Motor neuron (in vitro differentiated cells): ENCODE measurements around the gene IQSEC3. TPM values are rescaled to one million over a fixed set of nuclear protein-coding genes. Genes with fewer than 3 reads are reported as not detected.
A peak's percentile ranks its signal among the peaks of the same experiment; 100 is the strongest.
"Not testable (repeated sequence)": the region's sequence is repeated elsewhere in the genome, so short reads cannot be mapped to it uniquely, and the experiment has no call there.

ENCODE experiments used
- ATAC-seq, 8 experiments: fragments of 200-7000 bp; cut with Tn5 transposase; replicated peaks in 6 of 8; 2 replicates each; pipeline ENCODE4 v1.8.0; 2021; ENCODE audit warnings: mild to moderate bottlenecking in 8 of 8, moderate library complexity in 8 of 8
- H3K27ac ChIP-seq, 2 donors: fragments of 250-450 bp; sonication (Bioruptor Pico); 2 replicates each; pipeline ENCODE4 v1.9.0; 2021; ENCODE audit warnings: antibody characterized with exemption in 2 of 2, mild to moderate bottlenecking in 2 of 2, moderate library complexity in 1 of 2
- H3K4me1 ChIP-seq, 2 donors: fragments of 250-450 bp; sonication (Bioruptor Pico); replicated peaks in 1 of 2; 2 replicates each; pipeline ENCODE4 v1.6.1; 2021; ENCODE audit warnings: antibody characterized with exemption in 2 of 2, mild to moderate bottlenecking in 2 of 2, moderate library complexity in 1 of 2
- H3K4me3 ChIP-seq, 5 donors: fragments of 250-450 bp; sonication (Bioruptor Pico); 2 replicates each; pipeline ENCODE4 v1.9.0; 2021; ENCODE audit warnings: antibody characterized with exemption in 5 of 5, mild to moderate bottlenecking in 5 of 5, moderate library complexity in 4 of 5
- WGBS, 10 experiments: fragments of 450-650 bp; shearing (Covaris generic); methylation state at CpG; one replicate each; pipeline ENCODE4 v1.0.0; 2022; 5-methylcytosine and 5-hydroxymethylcytosine counted together
- in situ Hi-C, 9 experiments: fragments of 400-800 bp; cut with MboI; loops; one replicate each; pipeline ENCODE4 v1.15.0; 2021; ENCODE audit warnings: low sequenced_read_pairs in 9 of 9, low pct_unique_long_range_greater_than_20kb in 2 of 9; ENCODE audit not compliant: unreplicated experiment in 9 of 9
- total RNA-seq, 8 experiments: library from RNA; unstranded; fragments of 300-600 nt; gene quantifications; 2 replicates each; pipeline versions ENCODE4 v1.2.3 to v1.2.4, GENCODE V29; 2022

IQSEC3 gene
- total RNA-seq, 8 experiments from 2014 or later: 0.09 to 5.6 (median 1.8) TPM

- no peak overlapping the region for H3K4me3 ChIP-seq
- in situ Hi-C loops: no loop called here
- no peak for ATAC-seq
- H3K27ac ChIP-seq: no peak overlapping the region
- WGBS, 10 experiments: 17 to 88% (median 70%) methylated on average over 1 to 3 of the region's 5 CpGs; no CpG with 5 or more reads in 6 of the 10 experiments
- peaks cover 45 to 49% of the 10 kb centered on the region in 2 donors for H3K4me1 ChIP-seq
Observed at GRCh38 chr12:179885-180284, 113.3 kb downstream of the IQSEC3 start.

GRCh38 chr12:180445-180844, 113.9 kb downstream of the IQSEC3 start:
- peak in 5 of 8 experiments; percentile 1 to 32 (median 20) for ATAC-seq
- 52 to 85% (median 62%) methylated on average over 3 to 5 of the region's 8 CpGs; no CpG with 5 or more reads in 5 of the 10 experiments for whole genome bisulfite sequencing, 10 experiments
- Histone ChIP-seq H3K4me1 (peaks cover 40 to 44% of the 10 kb centered on the region in 2 donors), H3K27ac (peak overlapping the region in 1 of 2 donors; percentile 43), H3K4me3 (no peak overlapping the region)
- in situ Hi-C loops: no loop called here

GRCh38 chr12:181921-182320, 115.4 kb downstream of the IQSEC3 start:
- no peak overlapping the region for H3K4me3 ChIP-seq
- 20 to 88% (median 81%) methylated on average over 1 to 12 of the region's 17 CpGs; no CpG with 5 or more reads in 5 of the 10 experiments for WGBS, 10 experiments

GRCh38 chr12:182381-182892, 115.9 kb downstream of the IQSEC3 start:
- no peak overlapping the region for H3K27ac ChIP-seq
- ATAC-seq: peak in 5 of 8 experiments; percentile 18 to 53 (median 45)
- WGBS, 10 experiments: 6 to 80% (median 80%) methylated on average over 2 of the region's 10 CpGs; no CpG with 5 or more reads in 7 of the 10 experiments
- in situ Hi-C loops: no loop called here
- peaks cover 21 to 31% of the 10 kb centered on the region in 2 donors for H3K4me1 ChIP-seq
- H3K4me3 ChIP-seq: no peak overlapping the region

More at GRCh38 chr12:181921-182320, 115.4 kb downstream of the IQSEC3 start:
- ATAC-seq: no peak
- H3K27ac ChIP-seq: no peak overlapping the region
- peaks cover 25 to 31% of the 10 kb centered on the region in 2 donors for H3K4me1 ChIP-seq
- in situ Hi-C loops: no loop called here

- peaks cover 6 to 22% of the 10 kb centered on the region in 2 donors for H3K4me1 ChIP-seq
- no peak overlapping the region for H3K4me3 ChIP-seq
- ATAC-seq: no peak
- no peak overlapping the region for H3K27ac ChIP-seq
- in situ Hi-C loops: no loop called here
- 46 to 100% (median 77%) methylated on average over 1 to 4 of the region's 13 CpGs; no CpG with 5 or more reads in 3 of the 10 experiments for WGBS, 10 experiments
Observed at GRCh38 chr12:184811-185575, 118.4 kb downstream of the IQSEC3 start.

- no peak for ATAC-seq
- H3K4me1 ChIP-seq: peaks cover under 1 to 18% of the 10 kb centered on the region in 2 donors
- in situ Hi-C loops: no loop called here
- no peak overlapping the region for H3K27ac ChIP-seq
- H3K4me3 ChIP-seq: no peak overlapping the region
- 70 to 93% (median 84%) methylated on average over 2 to 6 of the region's 8 CpGs; no CpG with 5 or more reads in 6 of the 10 experiments for whole genome bisulfite sequencing, 10 experiments
Observed at GRCh38 chr12:185576-185955, 119.0 kb downstream of the IQSEC3 start.

GRCh38 chr12:186006-186625, 119.5 kb downstream of the IQSEC3 start:
- H3K4me3 ChIP-seq: no peak overlapping the region
- WGBS, 10 experiments: 76 to 100% (median 90%) methylated on average over 1 to 4 of the region's 11 CpGs; no CpG with 5 or more reads in 5 of the 10 experiments
- H3K27ac ChIP-seq: no peak overlapping the region
- no peak for ATAC-seq
- in situ Hi-C loops: no loop called here
- peaks cover 0 to 15% of the 10 kb centered on the region in 2 donors for H3K4me1 ChIP-seq

- WGBS, 10 experiments: 60% methylated on average over 3 of the region's 53 CpGs; no CpG with 5 or more reads in 9 of the 10 experiments
- H3K4me3 ChIP-seq: peak overlapping the region in 3 of 5 donors; percentile 24 to 30 (median 28)
- H3K27ac ChIP-seq, in situ Hi-C loops, H3K4me1 ChIP-seq: not testable (repeated sequence)
- ATAC-seq: peak in 2 of 8 experiments; percentile 19 to 27
Observed at GRCh38 chr12:187986-188909, 121.7 kb downstream of the IQSEC3 start.

GRCh38 chr12:188910-189621, 122.5 kb downstream of the IQSEC3 start:
- H3K4me1 ChIP-seq: peaks cover 12 to 13% of the 10 kb centered on the region in 2 donors
- H3K4me3 ChIP-seq: peak overlapping the region; percentile 14 to 30 (median 25)
- ATAC-seq: peak; percentile 86 to 94 (median 90)
- 13% methylated on average over 7 of the region's 52 CpGs; no CpG with 5 or more reads in 9 of the 10 experiments for WGBS, 10 experiments
- H3K27ac ChIP-seq: peak overlapping the region in 1 of 2 donors; percentile 22
- in situ Hi-C loops: no loop called here

- in situ Hi-C loops: no loop called here
- H3K4me3 ChIP-seq: no peak overlapping the region
- ATAC-seq: no peak
- 44 to 100% (median 78%) methylated on average over 1 to 3 of the region's 6 CpGs; no CpG with 5 or more reads in 6 of the 10 experiments for WGBS, 10 experiments
- H3K27ac ChIP-seq: peak overlapping the region in 1 of 2 donors; percentile 22
- H3K4me1 ChIP-seq: peaks cover 12 to 14% of the 10 kb centered on the region in 2 donors
Observed at GRCh38 chr12:189622-189962, 123.0 kb downstream of the IQSEC3 start.

GRCh38 chr12:190881-191280, 124.3 kb downstream of the IQSEC3 start:
- H3K4me1 ChIP-seq: peaks cover 15 to 20% of the 10 kb centered on the region in 2 donors
- no peak overlapping the region for H3K27ac ChIP-seq
- in situ Hi-C loops: no loop called here
- no peak overlapping the region for H3K4me3 ChIP-seq
- 80 to 92% methylated on average over 1 to 2 of the region's 8 CpGs; no CpG with 5 or more reads in 8 of the 10 experiments for WGBS, 10 experiments
- ATAC-seq: no peak

GRCh38 chr12:191541-191940, 125.0 kb downstream of the IQSEC3 start:
- H3K27ac ChIP-seq: no peak overlapping the region
- WGBS, 10 experiments: 10 to 92% (median 80%) methylated on average over 1 to 3 of the region's 3 CpGs; no CpG with 5 or more reads in 1 of the 10 experiments
- ATAC-seq: no peak
- in situ Hi-C loops: no loop called here
- peaks cover 15 to 20% of the 10 kb centered on the region in 2 donors for H3K4me1 ChIP-seq
- no peak overlapping the region for H3K4me3 ChIP-seq
